Measurements from ENCODE around the gene EPYC.

EPYC gene

GRCh38 chr12:90953956-90954421, 50.8 kb downstream of the EPYC start:
- DNase-seq = peak in 1 of 2 donors; percentile 23

GRCh38 chr12:90951432-90952105, 53.2 kb downstream of the EPYC start:
- DNase-seq = no peak

GRCh38 chr12:90947869-90948268, 56.9 kb downstream of the EPYC start:
- no peak for DNase-seq

GRCh38 chr12:90945070-90945649, 59.6 kb downstream of the EPYC start:
- DNase-seq = no peak

- no peak for DNase-seq
These were observed 61.5 kb downstream of the EPYC start for GRCh38 chr12:90943255-90943654.

- no peak for DNase-seq
These were observed 63.8 kb downstream of the EPYC start for GRCh38 chr12:90940872-90941499.

- no peak for DNase-seq
These were observed 65.4 kb downstream of the EPYC start for GRCh38 chr12:90939382-90939781.

GRCh38 chr12:90938451-90938850, 66.3 kb downstream of the EPYC start:
- no peak for DNase-seq

GRCh38 chr12:90937651-90938050, 67.1 kb downstream of the EPYC start:
- DNase-seq = no peak

- peak in 1 of 2 donors; percentile 2 for DNase-seq
These were observed 68.4 kb downstream of the EPYC start for GRCh38 chr12:90936230-90937005.

- no peak for DNase-seq
These were observed 79.2 kb downstream of the EPYC start for GRCh38 chr12:90925562-90925961.

GRCh38 chr12:90924406-90924805, 80.4 kb downstream of the EPYC start:
- DNase-seq = no peak

GRCh38 chr12:90922145-90922627, 82.6 kb downstream of the EPYC start:
- DNase-seq = no peak

GRCh38 chr12:90921536-90921935, 83.2 kb downstream of the EPYC start:
- no peak for DNase-seq

GRCh38 chr12:90920222-90920621, 84.5 kb downstream of the EPYC start:
- DNase-seq = no peak

GRCh38 chr12:90917431-90917830, 87.3 kb downstream of the EPYC start:
- no peak for DNase-seq

GRCh38 chr12:90916516-90916915, 88.3 kb downstream of the EPYC start:
- DNase-seq = no peak

- no peak for DNase-seq
These were observed 89.4 kb downstream of the EPYC start for GRCh38 chr12:90915353-90915752.

Data from stimulated activated CD4-positive, alpha-beta T cell treated with anti-CD3 and anti-CD28 coated beads, Interleukin-2, amount 100 ng/mL, for 24 hours (primary cell).